K562 treated with DMSO at 1 percent for 24 hours (cell line): ENCODE results near the gene CRLF2. TPM values are rescaled to one million over a fixed set of nuclear protein-coding genes. Genes with fewer than 3 reads are reported as not detected.

ENCODE experiments used
- total RNA-seq: library from RNA; unstranded; fragments of 300-600 nt; gene quantifications from 2 replicates; pipeline ENCODE4 v1.2.3, GENCODE V29; 2022; ENCODE audit warnings: low read depth; ENCODE audit not compliant: insufficient read depth

CRLF2 gene
- not detected in 2 replicates for total RNA-seq

DNA sequence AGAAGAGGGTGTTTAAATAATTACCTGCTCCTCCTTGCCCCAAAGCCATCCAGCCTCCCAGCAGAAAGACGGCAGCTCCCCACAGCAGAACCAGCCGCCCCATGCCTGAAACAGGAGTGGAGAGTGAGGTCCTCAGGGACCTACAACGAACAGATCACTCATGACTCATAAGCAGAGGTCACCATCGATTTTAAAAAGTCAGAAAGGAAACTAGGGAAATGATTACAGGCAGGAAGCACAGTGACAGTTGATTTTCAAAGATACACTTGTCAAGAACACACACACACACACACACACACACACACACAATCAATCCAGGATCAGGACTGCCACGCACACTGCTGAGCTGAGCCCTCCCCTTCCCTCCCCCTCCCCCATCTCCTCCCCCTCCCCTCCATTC, at the start of gene CRLF2:
Gene CRLF2, minus strand, starts transcription at position 118 of the 400 bp plus-strand sequence. Its CDS starts 15 bp downstream, at position 103.

Other genes with a start within 250 kb of the CRLF2 start
- 0.78 TPM in 1 of 2 replicates, not detected in the other for gene CSF2RA, start 56.2 kb upstream of the CRLF2 start, total RNA-seq
- gene IL3RA, start 124.1 kb upstream of the CRLF2 start, total RNA-seq, result not detected in 2 replicates
- 913 and 1,058 TPM in 2 replicates for gene SLC25A6, start 179.5 kb upstream of the CRLF2 start, total RNA-seq
- 29.1 and 32.0 TPM in 2 replicates for gene ASMTL, start 240.3 kb upstream of the CRLF2 start, total RNA-seq